ENCODE data around the gene MAP3K2.
A peak's percentile ranks its signal among the peaks of the same experiment; 100 is the strongest.

MAP3K2 gene

GRCh38 chr2:127309468-127309867 lies 78.3 kb downstream of the MAP3K2 start:
- in situ Hi-C loops (cut with MboI; ENCODE audit: low sequenced_read_pairs, unreplicated experiment) = no loop called here
- no peak for DNase-seq (ENCODE audit: low spot score)
- no peak for TF ChIP-seq CTCF (IDR thresholded peaks at IDR 0.05; ENCODE audit: borderline replicate concordance, control extremely low read depth, extremely low read depth, insufficient read depth, missing control alignments)

GRCh38 chr2:127308586-127309138 lies 79.1 kb downstream of the MAP3K2 start:
- DNase-seq (ENCODE audit: low spot score) = no peak
- in situ Hi-C loops (cut with MboI; ENCODE audit: low sequenced_read_pairs, unreplicated experiment) = no loop called here
- no peak for TF ChIP-seq CTCF (IDR thresholded peaks at IDR 0.05; ENCODE audit: borderline replicate concordance, control extremely low read depth, extremely low read depth, insufficient read depth, missing control alignments)

- in situ Hi-C loops (cut with MboI; ENCODE audit: low sequenced_read_pairs, unreplicated experiment) = no loop called here
- TF ChIP-seq CTCF (IDR thresholded peaks at IDR 0.05; ENCODE audit: borderline replicate concordance, control extremely low read depth, extremely low read depth, insufficient read depth, missing control alignments) = no peak
- no peak for DNase-seq (ENCODE audit: low spot score)
Observed at GRCh38 chr2:127305990-127306585, 81.7 kb downstream of the MAP3K2 start.

- in situ Hi-C loops (cut with MboI; ENCODE audit: low sequenced_read_pairs, unreplicated experiment) = no loop called here
- no peak for TF ChIP-seq CTCF (IDR thresholded peaks at IDR 0.05; ENCODE audit: borderline replicate concordance, control extremely low read depth, extremely low read depth, insufficient read depth, missing control alignments)
- no peak for DNase-seq (ENCODE audit: low spot score)
Observed at GRCh38 chr2:127302168-127302567, 85.6 kb downstream of the MAP3K2 start.

- in situ Hi-C loops (cut with MboI; ENCODE audit: low sequenced_read_pairs, unreplicated experiment) = no loop called here
- peak; percentile 96 for DNase-seq (ENCODE audit: low spot score)
- no peak for TF ChIP-seq CTCF (IDR thresholded peaks at IDR 0.05; ENCODE audit: borderline replicate concordance, control extremely low read depth, extremely low read depth, insufficient read depth, missing control alignments)
Observed at GRCh38 chr2:127293748-127294562, 93.8 kb downstream of the MAP3K2 start, which contains the start of gene ERCC3. Gene ERCC3, minus strand, starts transcription at chr2:127294144. Its CDS starts 63 bp downstream, at chr2:127294081.

GRCh38 chr2:127293386-127293747 lies 94.4 kb downstream of the MAP3K2 start:
- in situ Hi-C loops (cut with MboI; ENCODE audit: low sequenced_read_pairs, unreplicated experiment) = no loop called here

More at GRCh38 chr2:127293386-127293747, 94.4 kb downstream of the MAP3K2 start:
- no peak for DNase-seq (ENCODE audit: low spot score)
- no peak for TF ChIP-seq CTCF (IDR thresholded peaks at IDR 0.05; ENCODE audit: borderline replicate concordance, control extremely low read depth, extremely low read depth, insufficient read depth, missing control alignments)
